Measurements from ENCODE around the gene OR3A1. TPM values are rescaled to one million over a fixed set of nuclear protein-coding genes. Genes with fewer than 3 reads are reported as not detected.
"Not testable (repeated sequence)": the region's sequence is repeated elsewhere in the genome, so short reads cannot be mapped to it uniquely, and the experiment has no call there.

OR3A1 gene
- total RNA-seq (under 1 TPM; 0.55 to 0.60 TPM), polyA plus RNA-seq (under 1 TPM; 0.16 to 0.78 (median 0.22) TPM), total RNA-seq (0 to 2.5 (median 0.34) reads per million in 6 experiments)

GRCh38 chr17:3298260-3298659 lies at the start of gene OR3A1:
Gene OR3A1, minus strand, starts transcription at chr17:3298360. Its CDS starts 5,778 bp downstream, at chr17:3292582.
- POLR2A ChIA-PET, result no interaction called here
- Mint-ChIP-seq H3K4me1 (no peaks in the 10 kb centered on the region), H3K27ac (no peak within 1 kb of the TSS), H3K4me3 (no peak within 1 kb of the TSS), H3K9me3 (peaks cover 0 to 10% (median 0%) of the 10 kb centered on the region in 9 donors), H3K36me3 (peaks cover 0 to 3% (median 0%) of the 10 kb centered on the region in 3 donors), H3K27me3 (peaks cover 4 to 18% (median 9%) of the 10 kb centered on the region in 5 donors)
- ATAC-seq, result no peak
- no peak for DNase-seq

GRCh38 chr17:3342782-3343181 lies 44.6 kb upstream of the OR3A1 start:
- ATAC-seq, H3K4me1 Mint-ChIP-seq, H3K4me3 Mint-ChIP-seq, DNase-seq, POLR2A ChIA-PET, H3K27ac Mint-ChIP-seq: not testable (repeated sequence)
- H3K27me3 Mint-ChIP-seq, result peaks cover 19 to 41% (median 31%) of the 10 kb centered on the region in 5 donors
- H3K9me3 Mint-ChIP-seq, result peaks cover 0 to 48% (median 27%) of the 10 kb centered on the region in 9 donors
- peaks cover 3 to 24% (median 7%) of the 10 kb centered on the region in 3 donors for H3K36me3 Mint-ChIP-seq

- Mint-ChIP-seq H3K9me3 (peaks cover 0 to 48% (median 14%) of the 10 kb centered on the region in 9 donors), H3K36me3 (peaks cover 6 to 19% (median 10%) of the 10 kb centered on the region in 3 donors), H3K4me3 (no peak overlapping the region), H3K27me3 (peaks cover 7 to 28% (median 16%) of the 10 kb centered on the region in 5 donors), H3K27ac (no peak overlapping the region), H3K4me1 (no peaks in the 10 kb centered on the region)
- POLR2A ChIA-PET, result no interaction called here
- DNase-seq (no peak), ATAC-seq (no peak)
Observed at GRCh38 chr17:3335876-3336275, 37.7 kb upstream of the OR3A1 start.

- Mint-ChIP-seq H3K36me3 (no peaks in the 10 kb centered on the region), H3K27me3 (peaks cover 0 to 8% (median 2%) of the 10 kb centered on the region in 5 donors), H3K4me3 (no peak overlapping the region), H3K27ac (no peak overlapping the region), H3K9me3 (peaks cover 0 to 13% (median 0%) of the 10 kb centered on the region in 9 donors), H3K4me1 (peaks cover 0 to 2% (median 0%) of the 10 kb centered on the region in 4 donors)
- no peak for ATAC-seq
- no peak for DNase-seq
- POLR2A ChIA-PET, result no interaction called here
Observed at GRCh38 chr17:3318336-3318735, 20.2 kb upstream of the OR3A1 start.

GRCh38 chr17:3316836-3317235 lies 18.7 kb upstream of the OR3A1 start:
- POLR2A ChIA-PET, result no interaction called here
- Mint-ChIP-seq H3K4me1 (peaks cover 0 to 2% (median 0%) of the 10 kb centered on the region in 4 donors), H3K27ac (no peak overlapping the region), H3K4me3 (no peak overlapping the region), H3K27me3 (peaks cover 0 to 5% (median 0%) of the 10 kb centered on the region in 5 donors), H3K9me3 (peaks cover 0 to 7% (median 0%) of the 10 kb centered on the region in 9 donors), H3K36me3 (no peaks in the 10 kb centered on the region)
- DNase-seq (no peak), ATAC-seq (no peak)

- H3K4me3 Mint-ChIP-seq, result no peak overlapping the region
- peaks cover 0 to 2% (median 0%) of the 10 kb centered on the region in 9 donors for H3K9me3 Mint-ChIP-seq
- H3K36me3 Mint-ChIP-seq, result no peaks in the 10 kb centered on the region
- no peak overlapping the region for H3K27ac Mint-ChIP-seq
- POLR2A ChIA-PET, result no interaction called here
- ATAC-seq, result no peak
- no peaks in the 10 kb centered on the region for H3K4me1 Mint-ChIP-seq
- DNase-seq, result no peak
- H3K27me3 Mint-ChIP-seq, result peaks cover 0 to 18% (median 9%) of the 10 kb centered on the region in 5 donors
Observed at GRCh38 chr17:3308603-3309002, 10.4 kb upstream of the OR3A1 start.

- Mint-ChIP-seq H3K9me3 (peaks cover 0 to 10% (median 2%) of the 10 kb centered on the region in 9 donors), H3K4me1 (no peaks in the 10 kb centered on the region), H3K36me3 (peaks cover 0 to 10% (median 3%) of the 10 kb centered on the region in 3 donors), H3K27me3 (peaks cover 8 to 28% (median 24%) of the 10 kb centered on the region in 5 donors), H3K4me3 (no peak overlapping the region), H3K27ac (no peak overlapping the region)
- ATAC-seq (no peak), DNase-seq (no peak)
- POLR2A ChIA-PET, result no interaction called here
Observed at GRCh38 chr17:3295632-3296031, 2.5 kb downstream of the OR3A1 start.

GRCh38 chr17:3293548-3293947 lies 4.6 kb downstream of the OR3A1 start:
- H3K36me3 Mint-ChIP-seq, ATAC-seq, H3K4me3 Mint-ChIP-seq, POLR2A ChIA-PET, H3K27ac Mint-ChIP-seq, DNase-seq, H3K4me1 Mint-ChIP-seq: not testable (repeated sequence)
- Mint-ChIP-seq H3K9me3 (peaks cover 0 to 11% (median 5%) of the 10 kb centered on the region in 9 donors), H3K27me3 (peaks cover 13 to 46% (median 35%) of the 10 kb centered on the region in 5 donors)

- no peak overlapping the region for H3K4me3 Mint-ChIP-seq
- peaks cover 0 to 6% (median 0%) of the 10 kb centered on the region in 9 donors for H3K9me3 Mint-ChIP-seq
- no peak for ATAC-seq
- no peak overlapping the region for H3K27ac Mint-ChIP-seq
- no peaks in the 10 kb centered on the region for H3K4me1 Mint-ChIP-seq
- POLR2A ChIA-PET, result no interaction called here
- no peak for DNase-seq
- H3K36me3 Mint-ChIP-seq, result peaks cover 0 to 2% (median 0%) of the 10 kb centered on the region in 3 donors
- H3K27me3 Mint-ChIP-seq, result peaks cover 0 to 13% (median 10%) of the 10 kb centered on the region in 5 donors
Observed at GRCh38 chr17:3282901-3283300, 15.3 kb downstream of the OR3A1 start.

- ATAC-seq (no peak), DNase-seq (no peak)
- H3K27me3 Mint-ChIP-seq, result peaks cover 0 to 9% (median 4%) of the 10 kb centered on the region in 5 donors
- POLR2A ChIA-PET, result no interaction called here
- H3K9me3 Mint-ChIP-seq, result peaks cover 3 to 17% (median 15%) of the 10 kb centered on the region in 9 donors
- no peak overlapping the region for H3K4me3 Mint-ChIP-seq
- H3K36me3 Mint-ChIP-seq, result peaks cover 0 to 19% (median 0%) of the 10 kb centered on the region in 3 donors
- no peak overlapping the region for H3K27ac Mint-ChIP-seq
- H3K4me1 Mint-ChIP-seq, result no peaks in the 10 kb centered on the region
Observed at GRCh38 chr17:3276126-3276525, 22.0 kb downstream of the OR3A1 start.

GRCh38 chr17:3271072-3271848 lies 26.9 kb downstream of the OR3A1 start:
- Mint-ChIP-seq H3K4me3 (no peak overlapping the region), H3K36me3 (peaks cover 0 to 25% (median 0%) of the 10 kb centered on the region in 3 donors), H3K4me1 (peaks cover 0 to under 1% (median 0%) of the 10 kb centered on the region in 4 donors), H3K9me3 (peaks cover 6 to 31% (median 25%) of the 10 kb centered on the region in 9 donors), H3K27me3 (peaks cover 4 to 19% (median 12%) of the 10 kb centered on the region in 5 donors), H3K27ac (no peak overlapping the region)
- POLR2A ChIA-PET, result no interaction called here
- ATAC-seq (no peak), DNase-seq (no peak)

GRCh38 chr17:3260600-3260999 lies 37.6 kb downstream of the OR3A1 start:
- Mint-ChIP-seq H3K36me3 (peaks cover 0 to 5% (median 0%) of the 10 kb centered on the region in 3 donors), H3K4me1 (no peaks in the 10 kb centered on the region), H3K27me3 (peaks cover 4 to 28% (median 12%) of the 10 kb centered on the region in 5 donors), H3K27ac (no peak overlapping the region), H3K4me3 (no peak overlapping the region), H3K9me3 (peaks cover 0 to 16% (median 4%) of the 10 kb centered on the region in 9 donors)
- no peak for ATAC-seq
- DNase-seq, result no peak
- POLR2A ChIA-PET, result no interaction called here

GRCh38 chr17:3260163-3260562 lies 38.0 kb downstream of the OR3A1 start:
- Mint-ChIP-seq H3K9me3 (peaks cover 0 to 16% (median 4%) of the 10 kb centered on the region in 9 donors), H3K27ac (no peak overlapping the region), H3K36me3 (peaks cover 0 to 5% (median 0%) of the 10 kb centered on the region in 3 donors), H3K4me3 (no peak overlapping the region), H3K27me3 (peaks cover 4 to 27% (median 11%) of the 10 kb centered on the region in 5 donors), H3K4me1 (no peaks in the 10 kb centered on the region)
- POLR2A ChIA-PET, result no interaction called here
- DNase-seq (no peak), ATAC-seq (no peak)

Measured in naive thymus-derived CD8-positive, alpha-beta T cell (primary cell).